Putamen (tissue), 1 donor: ENCODE results near the gene KIRREL2.
"Not testable (repeated sequence)": the region's sequence is repeated elsewhere in the genome, so short reads cannot be mapped to it uniquely, and the experiment has no call there.

Source experiments
- DNase-seq: peaks from one replicate; pipeline ENCODE4 v3.0.0-alpha.2; 2016; ENCODE audit warnings: low spot score

KIRREL2 gene

GRCh38 chr19:35899547-35900214, 43.0 kb downstream of the KIRREL2 start:
- peak; percentile 83 for DNase-seq

- DNase-seq = no peak
These were observed 44.4 kb downstream of the KIRREL2 start for GRCh38 chr19:35901055-35901644.

GRCh38 chr19:35901854-35902661, 45.3 kb downstream of the KIRREL2 start, which contains the start of gene HCST:
HCST (plus strand) TSS chr19:35902529; CDS start chr19:35902594, 65 bp downstream.
- DNase-seq = no peak

GRCh38 chr19:35902870-35903475, 46.3 kb downstream of the KIRREL2 start:
- no peak for DNase-seq

- peak; percentile 68 for DNase-seq
These were observed 47.0 kb downstream of the KIRREL2 start for GRCh38 chr19:35903550-35904179.

- no peak for DNase-seq
These were observed 47.8 kb downstream of the KIRREL2 start for GRCh38 chr19:35904311-35905068.

GRCh38 chr19:35905178-35905727, 48.5 kb downstream of the KIRREL2 start:
- DNase-seq = no peak

GRCh38 chr19:35907377-35907745, 50.6 kb downstream of the KIRREL2 start:
- DNase-seq = no peak

GRCh38 chr19:35908010-35908441, 51.3 kb downstream of the KIRREL2 start, which contains the start of gene TYROBP:
TYROBP (minus strand) TSS chr19:35908295; CDS start chr19:35908228, 67 bp downstream.
- no peak for DNase-seq

- DNase-seq = peak; percentile 58
These were observed 52.4 kb downstream of the KIRREL2 start for GRCh38 chr19:35908973-35909683.

- no peak for DNase-seq
These were observed 52.9 kb downstream of the KIRREL2 start for GRCh38 chr19:35909684-35910035.

GRCh38 chr19:35910355-35910754, 53.6 kb downstream of the KIRREL2 start:
- DNase-seq = not testable (repeated sequence)

- no peak for DNase-seq
These were observed 54.5 kb downstream of the KIRREL2 start for GRCh38 chr19:35911173-35911572.

GRCh38 chr19:35911790-35912189, 55.1 kb downstream of the KIRREL2 start:
- no peak for DNase-seq

- no peak for DNase-seq
These were observed 56.9 kb downstream of the KIRREL2 start for GRCh38 chr19:35913589-35913988.

- no peak for DNase-seq
These were observed 58.7 kb downstream of the KIRREL2 start for GRCh38 chr19:35915443-35915842.
